Activated T-cell treated with anti-CD3 and anti-CD28 coated beads, Interleukin-2, amount 50 U/mL, for 4 hours (primary cell): ENCODE measurements around the gene PKP2. TPM values are rescaled to one million over a fixed set of nuclear protein-coding genes. Genes with fewer than 3 reads are reported as not detected.

Experiments
- ATAC-seq, 2 donors: fragments of 200-7000 bp; cut with Tn5 transposase; one replicate each; pipeline ENCODE4 v1.10.0; 2021
- DNase-seq: peaks from one replicate; pipeline ENCODE4 v3.0.0-alpha.2; 2020
- H3K27me3 Mint-ChIP-seq: one replicate; pipeline ENCODE4 v1.8.0; 2021; ENCODE audit warnings: low read depth, mixed read lengths
- H3K36me3 Mint-ChIP-seq: one replicate; pipeline ENCODE4 v1.8.0; 2022; ENCODE audit warnings: mixed read lengths; ENCODE audit not compliant: insufficient read depth
- H3K4me1 Mint-ChIP-seq: one replicate; pipeline ENCODE4 v1.8.0; 2021; ENCODE audit warnings: low read depth, mixed read lengths
- H3K4me3 Mint-ChIP-seq: one replicate; pipeline ENCODE4 v1.8.0; 2021; ENCODE audit warnings: mild to moderate bottlenecking, moderate library complexity, mixed read lengths
- H3K9me3 Mint-ChIP-seq: one replicate; pipeline ENCODE4 v1.8.0; 2021; ENCODE audit warnings: mixed read lengths
- total RNA-seq, 3 donors: library from RNA; stranded (reverse); gene quantifications; one replicate each; pipeline ENCODE4 v1.2.1, GENCODE V29; 2021

The PKP2 gene
- total RNA-seq, 3 donors from 2014 or later = 0.16 to 0.24 (median 0.18) TPM

DNA sequence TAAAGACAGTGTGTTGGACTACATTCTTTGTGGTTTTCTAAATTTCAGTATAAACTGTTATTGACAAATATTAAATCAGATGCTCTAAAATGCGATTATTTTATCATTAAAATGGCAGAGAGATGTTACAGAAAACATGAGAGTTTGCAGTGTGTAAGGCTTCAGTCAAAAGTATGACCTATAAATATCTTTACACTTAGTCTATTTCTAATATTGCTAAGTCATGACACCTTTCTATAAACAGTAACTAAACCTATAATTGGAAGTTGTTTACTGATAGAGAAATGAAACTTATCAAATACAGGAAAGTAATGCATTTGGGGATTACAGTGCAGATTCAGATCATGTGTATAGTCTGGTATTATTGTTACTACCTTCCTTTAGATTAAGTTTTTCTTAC lies 72.0 kb downstream of the PKP2 start:
- Mint-ChIP-seq H3K27me3 (peaks cover 2% of the 10 kb centered on the region), H3K4me3 (no peak overlapping the region), H3K9me3 (no peaks in the 10 kb centered on the region), H3K36me3 (no peaks in the 10 kb centered on the region), H3K4me1 (no peaks in the 10 kb centered on the region)
- DNase-seq (no peak), ATAC-seq (no peak)

DNA sequence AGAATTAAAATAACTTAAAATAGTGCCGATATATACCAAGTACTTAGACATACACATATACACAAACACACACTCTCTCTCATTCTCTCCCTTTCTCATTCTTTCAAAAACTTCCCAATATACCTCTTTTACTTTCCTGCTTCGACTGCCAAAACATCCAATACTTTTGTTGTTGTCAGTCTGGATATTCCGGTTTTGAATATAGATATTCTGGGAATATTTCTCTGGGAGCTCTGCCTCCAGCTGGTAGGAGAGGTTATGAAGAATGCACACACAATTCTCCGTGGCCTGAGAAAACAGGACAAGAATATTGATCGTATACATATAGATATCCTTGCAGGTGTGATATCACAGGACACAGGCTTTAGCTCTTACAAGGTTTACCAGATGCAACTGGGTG lies 74.2 kb downstream of the PKP2 start:
- Mint-ChIP-seq H3K9me3 (no peaks in the 10 kb centered on the region), H3K27me3 (peaks cover 2% of the 10 kb centered on the region), H3K4me3 (no peak overlapping the region), H3K4me1 (no peaks in the 10 kb centered on the region), H3K36me3 (no peaks in the 10 kb centered on the region)
- ATAC-seq (no peak), DNase-seq (no peak)

DNA sequence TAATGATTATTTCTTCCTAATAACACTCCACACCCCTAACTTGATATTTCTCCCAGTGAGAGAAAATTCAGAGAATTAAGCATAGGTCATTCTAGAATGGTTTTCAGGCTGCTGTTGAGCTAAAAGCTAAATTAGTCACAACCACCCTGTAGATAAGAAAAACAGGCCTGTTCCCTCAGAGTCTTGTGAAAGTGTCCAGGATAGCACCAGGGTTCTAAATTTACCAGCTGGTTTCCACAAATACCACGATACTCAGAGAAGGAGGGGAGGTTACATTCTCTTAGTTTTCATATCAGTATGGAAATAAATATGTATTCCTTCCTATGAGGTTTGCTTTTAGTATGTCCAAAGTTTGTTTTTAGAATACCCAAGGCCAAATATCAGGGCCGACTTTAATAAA lies 74.9 kb downstream of the PKP2 start:
- Mint-ChIP-seq H3K27me3 (peaks cover 2% of the 10 kb centered on the region), H3K36me3 (no peaks in the 10 kb centered on the region), H3K4me1 (no peaks in the 10 kb centered on the region), H3K9me3 (no peaks in the 10 kb centered on the region), H3K4me3 (no peak overlapping the region)
- no peak for DNase-seq
- no peak for ATAC-seq

DNA sequence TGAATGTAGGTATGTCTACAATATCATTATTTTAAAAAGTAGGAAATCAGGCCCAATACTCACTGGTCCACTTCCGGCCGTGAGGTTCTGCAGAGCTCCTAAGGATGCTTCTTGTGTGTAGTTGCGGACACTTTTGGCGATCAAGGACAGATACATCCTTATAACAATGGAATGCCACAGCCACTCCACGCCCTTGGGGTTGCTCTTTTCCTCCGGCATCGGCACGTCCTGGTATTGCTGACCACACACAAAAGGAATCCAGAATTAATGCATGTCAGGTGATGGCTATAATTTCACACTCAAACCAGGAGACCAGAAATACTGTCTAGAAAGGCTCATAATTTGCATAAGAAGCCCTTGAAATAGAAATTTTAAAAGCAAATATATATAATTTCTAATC lies 75.3 kb downstream of the PKP2 start:
- Mint-ChIP-seq H3K9me3 (no peaks in the 10 kb centered on the region), H3K4me3 (no peak overlapping the region), H3K27me3 (peaks cover 2% of the 10 kb centered on the region), H3K4me1 (no peaks in the 10 kb centered on the region), H3K36me3 (no peaks in the 10 kb centered on the region)
- no peak for ATAC-seq
- DNase-seq = no peak

DNA sequence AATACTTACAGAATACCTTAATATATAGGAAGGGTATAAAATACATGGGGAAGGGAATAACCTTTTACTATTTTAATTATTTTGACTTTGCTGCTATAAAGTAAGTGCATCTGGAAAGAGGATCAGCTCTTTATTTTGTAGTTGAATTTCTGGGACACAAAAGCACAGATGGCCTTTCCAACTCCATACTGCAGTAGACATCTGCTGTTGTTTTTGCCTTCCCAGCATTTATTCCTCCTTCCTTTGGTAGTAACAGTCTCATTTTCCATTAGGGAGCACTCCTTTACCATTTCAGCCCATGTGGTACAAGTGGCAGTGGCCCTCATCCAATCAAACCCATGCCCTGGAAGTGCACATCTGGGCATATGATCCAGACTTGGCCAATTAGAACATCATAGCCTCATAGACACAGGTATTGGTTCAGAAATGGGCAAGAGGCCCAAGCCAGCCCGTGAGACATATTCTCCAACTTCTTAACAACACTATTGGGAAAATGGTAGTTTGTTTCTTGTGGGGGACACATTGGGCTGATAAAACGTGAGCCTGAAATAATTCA lies 76.1 kb downstream of the PKP2 start:
- Mint-ChIP-seq H3K9me3 (no peaks in the 10 kb centered on the region), H3K36me3 (no peaks in the 10 kb centered on the region), H3K4me3 (no peak overlapping the region), H3K27me3 (peaks cover 3% of the 10 kb centered on the region), H3K4me1 (no peaks in the 10 kb centered on the region)
- no peak for DNase-seq
- no peak for ATAC-seq

DNA sequence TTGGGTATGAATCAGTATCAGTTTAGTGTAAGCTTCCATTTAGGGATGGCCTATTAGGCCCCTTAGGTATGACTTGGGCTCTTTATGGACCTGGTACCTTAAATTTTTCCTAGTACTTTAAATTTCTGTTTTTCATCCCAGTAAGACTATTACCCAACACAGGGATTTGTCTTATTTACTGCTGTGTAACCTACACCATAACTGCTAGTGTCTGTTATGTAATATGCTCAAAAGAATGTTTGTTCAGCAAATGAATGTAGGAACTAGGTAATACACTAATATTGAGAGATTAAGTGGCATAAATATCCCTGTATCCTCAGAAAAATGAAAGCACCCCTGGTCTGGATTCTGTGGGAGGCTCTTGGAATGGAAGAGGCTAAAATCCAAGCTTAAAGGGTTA lies 77.2 kb downstream of the PKP2 start:
- no peaks in the 10 kb centered on the region for H3K36me3 Mint-ChIP-seq
- no peak for DNase-seq
- ATAC-seq = no peak
- no peak overlapping the region for H3K4me3 Mint-ChIP-seq
- peaks cover 3% of the 10 kb centered on the region for H3K27me3 Mint-ChIP-seq
- no peaks in the 10 kb centered on the region for H3K9me3 Mint-ChIP-seq
- H3K4me1 Mint-ChIP-seq = no peaks in the 10 kb centered on the region

DNA sequence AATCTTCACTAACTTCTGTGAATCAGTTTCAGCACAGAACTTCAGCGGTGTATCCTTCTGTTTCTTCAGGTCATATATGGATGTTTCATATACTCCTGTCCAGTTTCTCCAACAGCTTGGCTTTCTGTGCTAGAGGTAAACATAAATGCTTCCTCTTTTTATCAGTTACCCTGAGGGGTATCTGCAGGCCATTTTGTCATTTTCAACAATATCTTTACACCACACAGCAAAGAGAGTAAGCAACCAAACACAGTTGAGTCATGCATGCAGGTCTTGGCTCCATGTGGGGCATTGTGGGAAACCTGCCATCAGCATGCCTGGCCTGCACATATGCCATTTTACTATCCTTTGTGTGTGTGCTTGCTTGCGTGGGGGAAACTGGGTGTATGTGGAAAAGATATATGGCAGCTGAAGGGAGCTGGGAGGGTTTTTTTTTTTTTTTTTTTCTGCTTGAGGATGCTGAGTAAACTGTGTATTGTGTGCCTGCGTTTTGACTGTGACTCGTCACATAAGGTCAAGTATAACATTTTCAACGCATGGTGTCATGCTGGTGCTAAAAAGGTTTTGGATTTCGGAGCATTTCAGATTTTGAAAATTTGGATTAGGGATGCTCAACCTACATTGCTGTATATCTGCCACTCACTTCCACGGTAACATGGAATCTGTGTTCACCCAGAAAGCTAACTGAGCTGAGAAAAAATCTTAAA lies 84.7 kb downstream of the PKP2 start:
- Mint-ChIP-seq H3K4me1 (no peaks in the 10 kb centered on the region), H3K4me3 (no peak overlapping the region), H3K9me3 (peaks cover 1% of the 10 kb centered on the region), H3K27me3 (peaks cover 10% of the 10 kb centered on the region), H3K36me3 (no peaks in the 10 kb centered on the region)
- DNase-seq = no peak
- ATAC-seq = no peak

DNA sequence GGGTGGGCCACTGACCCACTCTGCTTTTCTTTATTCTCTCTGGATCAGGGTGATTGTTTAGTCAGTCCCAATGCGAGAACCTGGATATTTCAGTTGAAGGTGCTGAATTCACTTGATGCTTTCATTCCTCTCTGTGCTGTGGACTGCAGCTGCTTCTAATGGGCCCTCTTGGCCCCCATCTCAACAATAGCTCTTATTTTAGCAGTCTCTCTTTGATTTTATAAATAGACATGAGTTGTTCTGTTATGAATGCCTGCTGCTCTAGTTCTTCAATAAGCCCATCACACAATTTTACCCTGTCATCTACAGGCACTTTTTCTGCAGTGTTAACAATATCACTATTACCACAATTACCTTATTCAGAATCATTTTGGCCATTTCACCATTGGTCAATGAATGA lies 86.7 kb downstream of the PKP2 start:
- Mint-ChIP-seq H3K36me3 (no peaks in the 10 kb centered on the region), H3K27me3 (peaks cover 8% of the 10 kb centered on the region)
- no peak for ATAC-seq

DNA sequence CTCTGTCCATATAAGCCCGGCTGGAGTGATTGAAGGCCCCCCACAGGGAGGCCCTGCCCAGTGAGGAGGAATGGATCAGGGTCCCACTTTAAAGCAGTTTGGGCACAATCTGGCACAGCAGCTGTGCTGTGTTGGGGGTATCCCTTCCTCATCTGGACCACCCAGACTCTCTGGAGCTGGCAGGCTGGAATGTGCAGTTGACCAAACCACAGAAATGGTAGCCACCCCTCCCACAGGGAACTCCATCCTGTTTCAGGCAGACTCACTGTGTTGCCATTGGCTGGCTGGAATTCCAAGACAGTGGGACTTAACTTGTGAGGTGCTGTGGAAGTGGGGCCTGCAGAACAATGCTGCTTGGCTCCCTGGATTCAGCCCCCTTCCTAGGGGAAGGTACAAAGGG lies 87.4 kb downstream of the PKP2 start:
- Mint-ChIP-seq H3K4me1 (no peaks in the 10 kb centered on the region), H3K36me3 (no peaks in the 10 kb centered on the region), H3K27me3 (peaks cover 8% of the 10 kb centered on the region), H3K9me3 (peaks cover 10% of the 10 kb centered on the region), H3K4me3 (no peak overlapping the region)
- DNase-seq (no peak), ATAC-seq (no peak)

More for the DNA sequence above, 86.7 kb downstream of the PKP2 start:
- DNase-seq = no peak
- H3K4me3 Mint-ChIP-seq = no peak overlapping the region
- peaks cover 10% of the 10 kb centered on the region for H3K9me3 Mint-ChIP-seq
- H3K4me1 Mint-ChIP-seq = no peaks in the 10 kb centered on the region

DNA sequence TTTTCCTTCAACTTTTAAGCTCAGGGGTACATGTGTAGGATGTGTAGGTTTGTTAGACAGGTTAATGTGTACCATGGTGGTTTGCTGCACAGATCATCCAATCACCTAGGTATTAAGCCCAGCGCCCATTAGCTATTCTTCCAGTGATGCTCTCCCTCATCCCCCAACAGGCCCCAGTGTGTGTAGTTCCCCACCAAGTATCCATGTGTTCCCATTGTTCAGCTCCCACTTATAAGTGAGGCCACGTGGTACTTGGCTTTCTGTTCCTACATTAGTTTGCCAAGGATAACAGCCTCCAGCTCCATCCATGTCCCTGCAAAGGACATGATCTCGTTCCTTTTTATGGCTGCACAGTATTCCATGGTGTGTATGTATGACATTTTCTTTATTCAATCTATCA lies 92.3 kb downstream of the PKP2 start:
- DNase-seq = no peak
- H3K4me1 Mint-ChIP-seq = no peaks in the 10 kb centered on the region
- H3K36me3 Mint-ChIP-seq = no peaks in the 10 kb centered on the region
- peaks cover 10% of the 10 kb centered on the region for H3K9me3 Mint-ChIP-seq
- no peak for ATAC-seq
- no peak overlapping the region for H3K4me3 Mint-ChIP-seq
- peaks cover 3% of the 10 kb centered on the region for H3K27me3 Mint-ChIP-seq

DNA sequence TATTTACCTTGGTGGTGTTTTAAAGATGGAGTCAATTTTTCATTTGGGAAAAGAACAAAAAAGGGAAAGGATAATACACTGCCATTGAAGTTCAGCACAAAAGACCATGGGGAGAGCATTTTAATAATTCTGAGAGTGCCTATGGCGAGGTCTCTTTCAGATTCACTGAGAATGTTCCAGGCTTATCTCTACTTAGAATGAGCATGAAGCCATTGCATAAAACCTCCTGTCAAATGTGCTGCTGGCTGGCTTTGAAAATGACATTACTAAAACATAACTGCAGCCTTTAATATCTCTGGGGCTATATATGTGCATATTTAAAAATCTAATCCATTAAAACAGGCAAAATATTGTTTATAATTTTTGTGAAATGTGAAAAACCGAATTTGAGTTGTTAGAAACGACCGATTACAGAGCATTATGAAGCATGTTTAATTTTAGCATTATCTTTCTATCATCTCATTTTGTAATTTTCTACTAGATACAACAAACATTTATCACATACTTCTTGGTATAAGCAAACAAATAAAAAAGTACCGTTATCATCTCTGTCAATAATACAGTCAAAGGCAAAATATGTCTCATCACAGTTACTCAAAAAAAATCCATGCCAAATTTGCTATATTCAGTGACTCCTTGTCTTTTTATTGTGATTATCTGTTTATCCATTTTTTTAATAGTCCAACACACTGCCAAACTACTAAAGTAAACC lies 95.2 kb downstream of the PKP2 start:
- DNase-seq (no peak), ATAC-seq (no peak)
- Mint-ChIP-seq H3K36me3 (no peaks in the 10 kb centered on the region), H3K4me1 (no peaks in the 10 kb centered on the region), H3K27me3 (no peaks in the 10 kb centered on the region), H3K4me3 (no peak overlapping the region), H3K9me3 (peaks cover 5% of the 10 kb centered on the region)

DNA sequence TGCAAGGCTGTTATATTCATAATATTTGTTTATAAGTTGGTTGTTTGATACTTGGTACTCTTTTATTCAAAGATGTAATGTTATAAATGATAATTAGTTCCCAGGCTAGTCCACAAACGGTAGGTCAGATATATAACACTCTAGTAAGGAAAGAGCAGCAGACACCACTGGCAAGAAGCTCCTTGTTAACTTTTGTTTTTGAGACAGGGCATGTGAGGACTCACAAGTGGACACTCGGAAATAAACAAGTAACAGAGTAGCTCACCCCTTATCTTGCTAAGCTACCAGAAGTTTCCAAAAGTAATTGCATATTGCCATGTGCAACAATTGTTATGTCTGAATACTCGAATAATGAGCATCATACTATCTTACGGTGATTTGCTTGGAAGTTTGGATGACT lies 102.3 kb downstream of the PKP2 start:
- Mint-ChIP-seq H3K36me3 (no peaks in the 10 kb centered on the region), H3K27me3 (peaks cover 2% of the 10 kb centered on the region), H3K4me1 (no peaks in the 10 kb centered on the region), H3K9me3 (no peaks in the 10 kb centered on the region), H3K4me3 (no peak overlapping the region)
- ATAC-seq = no peak
- DNase-seq = no peak

DNA sequence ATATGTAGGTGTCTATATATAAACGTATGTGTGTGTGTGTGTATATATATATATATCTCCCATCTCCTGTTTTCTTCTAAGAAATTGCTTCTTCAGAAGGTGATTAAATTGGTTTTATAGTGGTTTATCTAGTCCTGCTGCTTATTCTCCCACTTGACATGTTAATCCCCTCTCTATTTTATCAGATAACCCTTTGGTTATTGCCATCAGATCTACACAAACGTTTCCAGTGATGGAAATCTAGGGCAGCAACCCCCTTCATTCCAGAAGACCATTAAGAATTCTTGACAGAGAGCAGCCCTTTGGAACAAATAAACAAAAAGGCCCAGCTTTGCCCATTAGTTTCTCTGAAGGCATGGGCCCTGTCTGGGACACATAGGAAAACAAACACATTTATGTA lies 106.7 kb downstream of the PKP2 start:
- DNase-seq (no peak), ATAC-seq (no peak)
- Mint-ChIP-seq H3K36me3 (no peaks in the 10 kb centered on the region), H3K9me3 (no peaks in the 10 kb centered on the region), H3K27me3 (peaks cover 2% of the 10 kb centered on the region), H3K4me1 (no peaks in the 10 kb centered on the region), H3K4me3 (no peak overlapping the region)

DNA sequence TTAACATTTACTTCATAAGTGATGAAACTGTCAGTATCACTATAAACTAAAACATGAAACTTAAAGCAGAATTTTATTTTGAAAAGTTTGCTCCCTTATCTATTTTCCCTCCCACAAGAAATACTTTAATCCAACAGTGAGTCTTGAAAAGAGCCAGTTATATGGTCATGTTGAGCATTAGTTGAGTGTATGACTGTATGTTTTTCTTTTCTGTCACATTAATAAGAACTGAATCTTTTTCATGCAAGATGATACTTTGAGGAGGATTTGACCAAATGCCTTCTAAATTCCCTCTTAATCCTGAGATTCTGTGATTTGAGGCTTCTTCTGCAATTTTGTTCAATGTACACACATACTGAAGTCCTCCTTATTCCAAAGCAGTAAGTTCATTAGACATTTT lies 107.1 kb downstream of the PKP2 start:
- no peaks in the 10 kb centered on the region for H3K9me3 Mint-ChIP-seq
- H3K4me1 Mint-ChIP-seq = no peaks in the 10 kb centered on the region
- ATAC-seq (no peak), DNase-seq (no peak)
- H3K36me3 Mint-ChIP-seq = no peaks in the 10 kb centered on the region
- no peak overlapping the region for H3K4me3 Mint-ChIP-seq
- peaks cover 2% of the 10 kb centered on the region for H3K27me3 Mint-ChIP-seq

DNA sequence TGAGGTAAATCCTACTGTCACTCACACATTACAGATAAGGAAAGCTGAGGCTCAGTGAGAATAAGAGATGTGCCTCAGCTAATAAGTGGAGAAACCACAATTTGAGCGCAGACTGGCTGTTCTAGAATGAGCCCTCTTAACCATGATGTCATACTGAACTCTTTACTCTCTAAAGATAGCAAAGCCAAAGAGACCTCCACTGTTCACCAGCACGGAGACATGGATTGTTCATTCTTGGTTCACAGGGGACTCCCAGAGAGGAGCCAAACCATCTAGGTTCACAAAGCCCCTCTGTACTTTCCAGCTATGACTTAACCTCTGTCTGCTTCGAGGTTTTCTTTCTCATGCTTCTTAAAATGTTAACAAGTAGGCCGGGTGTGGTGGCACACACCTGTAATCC lies 108.2 kb downstream of the PKP2 start:
- DNase-seq (no peak), ATAC-seq (no peak)
- H3K4me3 Mint-ChIP-seq = no peak overlapping the region
- no peaks in the 10 kb centered on the region for H3K27me3 Mint-ChIP-seq
- H3K9me3 Mint-ChIP-seq = no peaks in the 10 kb centered on the region
- no peaks in the 10 kb centered on the region for H3K4me1 Mint-ChIP-seq
- H3K36me3 Mint-ChIP-seq = no peaks in the 10 kb centered on the region
